IgD-negative memory B cell (primary cell): ENCODE measurements around the gene WDR73. TPM values are rescaled to one million over a fixed set of nuclear protein-coding genes. Genes with fewer than 3 reads are reported as not detected.

Source experiments
- H3K27ac Mint-ChIP-seq, 3 donors: one replicate each; pipeline ENCODE4 v1.8.0; 2020 to 2022; ENCODE audit warnings: mild to moderate bottlenecking in 3 of 3, mixed read lengths in 3 of 3, moderate library complexity in 1 of 3
- H3K27me3 Mint-ChIP-seq: one replicate; pipeline ENCODE4 v1.8.0; 2021; ENCODE audit warnings: mixed read lengths
- H3K36me3 Mint-ChIP-seq: one replicate; pipeline ENCODE4 v1.8.0; 2020; ENCODE audit warnings: mild to moderate bottlenecking, mixed read lengths
- H3K4me1 Mint-ChIP-seq, 3 donors: one replicate each; pipeline ENCODE4 v1.8.0; 2020 to 2022; ENCODE audit warnings: mixed read lengths in 3 of 3, mild to moderate bottlenecking in 1 of 3
- H3K4me3 Mint-ChIP-seq, 4 donors: one replicate each; pipeline ENCODE4 v1.8.0; 2020 to 2022; ENCODE audit warnings: mild to moderate bottlenecking in 4 of 4, mixed read lengths in 4 of 4, moderate library complexity in 3 of 4
- H3K9me3 Mint-ChIP-seq, 3 donors: one replicate each; pipeline ENCODE4 v1.8.0; 2020 to 2021; ENCODE audit warnings: mixed read lengths in 3 of 3, mild to moderate bottlenecking in 1 of 3
- polyA plus RNA-seq: library from polyadenylated mRNA; unstranded; fragments of 300-500 nt; fragmentation: Illumina TruSeq; gene quantifications from one replicate; pipeline ENCODE4 v1.2.3, GENCODE V29; 2021

Gene WDR73
- polyA plus RNA-seq, 1 donor from 2014 or later: 16.4 TPM

- Mint-ChIP-seq H3K4me1 (peaks cover 14 to 19% (median 16%) of the 10 kb centered on the region in 3 donors), H3K27ac (no peak overlapping the region), H3K9me3 (no peaks in the 10 kb centered on the region), H3K27me3 (peaks cover 1% of the 10 kb centered on the region), H3K4me3 (peak overlapping the region in 1 of 4 donors; percentile 29), H3K36me3 (no peaks in the 10 kb centered on the region)
Measured at GRCh38 chr15:84595660-84596059, 58.4 kb downstream of the WDR73 start.

GRCh38 chr15:84594617-84595290 lies 59.3 kb downstream of the WDR73 start:
- H3K4me1 Mint-ChIP-seq: peaks cover 12 to 17% (median 15%) of the 10 kb centered on the region in 3 donors
- H3K36me3 Mint-ChIP-seq: no peaks in the 10 kb centered on the region
- no peak overlapping the region for H3K27ac Mint-ChIP-seq
- no peaks in the 10 kb centered on the region for H3K9me3 Mint-ChIP-seq
- peaks cover 1% of the 10 kb centered on the region for H3K27me3 Mint-ChIP-seq
- no peak overlapping the region for H3K4me3 Mint-ChIP-seq

GRCh38 chr15:84591815-84592214 lies 62.3 kb downstream of the WDR73 start:
- Mint-ChIP-seq H3K27ac (no peak overlapping the region), H3K36me3 (no peaks in the 10 kb centered on the region), H3K4me3 (no peak overlapping the region), H3K4me1 (peaks cover 3 to 9% (median 4%) of the 10 kb centered on the region in 3 donors), H3K9me3 (no peaks in the 10 kb centered on the region), H3K27me3 (peaks cover 7% of the 10 kb centered on the region)

- Mint-ChIP-seq H3K4me3 (no peak overlapping the region), H3K27ac (no peak overlapping the region), H3K27me3 (peaks cover 7% of the 10 kb centered on the region), H3K36me3 (no peaks in the 10 kb centered on the region), H3K9me3 (no peaks in the 10 kb centered on the region), H3K4me1 (peaks cover 3 to 9% (median 4%) of the 10 kb centered on the region in 3 donors)
Measured at GRCh38 chr15:84590406-84590805, 63.7 kb downstream of the WDR73 start.

Other genes starting within 250 kb of the WDR73 start
- gene ZSCAN2, start 53.3 kb downstream of the WDR73 start, polyA plus RNA-seq: 13.1 TPM
- gene NMB, start 3.9 kb upstream of the WDR73 start, polyA plus RNA-seq: 5.1 TPM
- 117 TPM for gene SEC11A, start 61.9 kb upstream of the WDR73 start, polyA plus RNA-seq
- gene ZNF592, start 94.3 kb upstream of the WDR73 start, polyA plus RNA-seq: 11.9 TPM
- not detected for gene ALPK3, start 163.1 kb upstream of the WDR73 start, polyA plus RNA-seq
- gene SLC28A1, start 230.4 kb upstream of the WDR73 start, polyA plus RNA-seq: not detected